GM21576 (cell line): ENCODE results near the gene CA10.

Experiments
- ATAC-seq: cut with Tn5 transposase; IDR thresholded peaks from one replicate; pipeline ENCODE4 v1.9.1; 2021; ENCODE audit warnings: mild to moderate bottlenecking, moderate library complexity; ENCODE audit not compliant: unreplicated experiment

The CA10 gene

DNA sequence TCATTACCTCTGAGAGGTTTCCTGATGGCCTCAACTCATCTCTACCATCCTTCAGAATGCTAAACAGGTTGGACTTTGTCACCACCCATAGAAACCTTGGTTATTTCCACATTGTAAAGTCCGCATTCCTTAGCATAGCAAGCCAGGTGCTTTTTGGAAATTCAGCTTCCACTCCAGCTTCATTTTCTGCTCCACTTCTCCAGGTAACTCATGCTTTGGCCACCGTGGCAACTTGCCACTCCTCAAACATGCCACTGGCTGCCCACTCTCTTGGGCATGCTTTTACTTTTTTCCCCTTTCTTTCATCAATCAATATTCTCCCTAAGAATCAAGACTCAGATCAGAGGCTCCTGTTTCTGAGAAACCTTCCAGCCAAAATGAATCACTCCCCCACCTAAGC lies 203.3 kb downstream of the CA10 start:
- no peak for ATAC-seq

DNA sequence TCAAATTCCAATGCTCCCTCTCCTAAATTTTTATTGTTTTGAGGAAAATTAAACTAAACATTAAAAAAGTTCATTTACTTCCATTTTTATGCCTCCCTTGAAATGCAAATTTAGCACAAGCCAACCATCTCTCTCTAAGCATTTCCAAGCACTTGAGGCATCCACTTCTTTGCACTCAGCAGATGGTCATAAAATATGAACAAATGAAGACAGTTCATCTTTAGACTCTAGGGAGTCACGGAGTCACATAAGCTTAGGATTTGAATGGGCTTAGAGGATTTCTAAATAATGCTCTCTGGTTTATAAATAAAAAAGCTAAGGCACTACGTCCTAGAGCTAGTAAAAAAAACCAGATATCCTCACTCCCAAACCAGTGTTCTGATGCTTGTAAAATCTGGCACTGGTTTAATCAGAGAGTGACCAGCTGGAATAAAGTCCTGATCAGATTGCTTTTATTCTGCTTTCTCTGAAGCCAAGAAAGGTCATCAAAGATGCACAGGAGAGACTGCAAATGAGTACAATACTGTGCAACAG lies 204.2 kb downstream of the CA10 start:
- ATAC-seq, result no peak

DNA sequence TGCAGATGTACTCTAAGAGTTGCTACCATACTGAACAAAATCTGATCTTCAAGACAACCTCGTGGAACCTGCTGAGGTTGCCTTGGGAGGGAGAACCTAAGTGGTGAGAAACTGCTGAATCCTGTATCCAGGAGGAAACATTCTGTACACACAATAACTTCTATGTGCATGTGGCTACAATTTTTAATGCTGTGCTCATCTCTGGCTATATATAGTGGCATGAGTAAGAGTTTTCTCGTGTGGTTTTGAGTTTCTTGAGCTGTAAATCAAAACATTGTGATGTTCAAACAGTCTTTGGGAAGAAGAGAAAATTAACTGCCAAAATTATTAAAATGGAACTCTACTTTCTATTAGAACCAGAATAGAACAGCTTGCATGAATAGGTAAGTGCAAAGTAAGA lies 206.8 kb downstream of the CA10 start:
- no peak for ATAC-seq

DNA sequence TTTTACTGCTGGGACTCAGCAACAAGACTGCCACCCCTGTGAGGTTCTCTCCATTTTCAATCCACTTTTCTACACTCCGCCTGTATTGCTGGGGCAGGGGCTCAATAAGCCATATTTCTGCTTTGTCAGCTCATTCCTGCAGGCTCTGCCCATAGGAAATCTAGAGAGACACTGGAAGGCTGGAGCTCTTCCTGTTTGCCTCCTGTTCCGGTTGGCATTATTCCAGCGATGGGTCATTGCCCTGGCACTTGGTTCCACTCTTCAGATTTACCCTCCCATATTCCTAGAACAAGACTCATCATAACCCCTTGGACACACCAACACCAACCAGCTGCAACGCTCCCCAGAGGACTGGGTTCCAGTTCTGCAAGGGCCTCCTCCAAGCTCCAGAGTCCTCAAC lies 210.4 kb downstream of the CA10 start:
- ATAC-seq, result no peak

DNA sequence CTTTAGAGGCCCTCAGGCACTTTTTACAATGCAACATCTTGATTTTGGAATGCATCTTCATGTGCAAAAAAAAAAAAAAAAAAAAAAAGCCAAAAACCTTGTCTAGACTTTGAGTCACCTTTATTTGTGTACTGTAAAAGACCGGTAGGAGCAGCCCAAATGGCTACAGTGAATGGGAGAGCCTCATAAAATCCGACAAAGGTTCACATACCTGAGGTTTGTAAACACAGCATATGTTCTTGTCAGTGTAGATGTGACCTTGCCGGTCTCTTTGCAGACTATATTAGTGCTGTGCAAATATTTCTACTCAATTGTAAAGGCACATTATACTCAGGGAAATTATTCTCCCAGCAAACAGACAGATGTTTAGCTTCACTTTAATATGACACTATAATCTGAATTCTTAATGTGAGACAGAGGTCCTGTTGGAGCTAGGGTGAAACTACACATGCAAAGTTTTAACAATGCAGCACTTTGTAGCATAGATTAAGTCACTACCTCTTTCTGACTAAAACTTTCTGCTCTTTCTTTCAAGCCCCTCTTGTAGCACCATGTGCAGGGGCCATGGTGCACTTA lies 211.3 kb downstream of the CA10 start:
- ATAC-seq, result no peak

DNA sequence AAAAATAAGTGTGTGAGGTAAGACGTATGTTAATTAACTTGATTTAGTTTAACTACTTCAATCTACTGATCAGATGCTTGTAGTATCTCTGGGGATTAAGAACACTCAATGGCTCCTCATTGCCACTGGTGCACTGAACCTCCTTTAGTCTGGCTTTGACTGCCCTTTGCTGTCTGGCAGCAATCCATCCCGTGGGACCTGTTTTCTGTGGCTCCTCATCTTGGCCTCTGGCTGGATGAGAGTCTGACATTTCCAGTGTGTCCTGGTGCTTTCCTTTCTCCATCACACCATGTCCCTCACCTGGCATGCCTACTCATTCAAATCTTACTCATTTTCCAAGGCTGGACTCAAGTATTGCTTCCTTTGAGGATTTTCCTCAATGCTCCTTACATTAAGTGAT lies 212.2 kb downstream of the CA10 start:
- ATAC-seq, result no peak

DNA sequence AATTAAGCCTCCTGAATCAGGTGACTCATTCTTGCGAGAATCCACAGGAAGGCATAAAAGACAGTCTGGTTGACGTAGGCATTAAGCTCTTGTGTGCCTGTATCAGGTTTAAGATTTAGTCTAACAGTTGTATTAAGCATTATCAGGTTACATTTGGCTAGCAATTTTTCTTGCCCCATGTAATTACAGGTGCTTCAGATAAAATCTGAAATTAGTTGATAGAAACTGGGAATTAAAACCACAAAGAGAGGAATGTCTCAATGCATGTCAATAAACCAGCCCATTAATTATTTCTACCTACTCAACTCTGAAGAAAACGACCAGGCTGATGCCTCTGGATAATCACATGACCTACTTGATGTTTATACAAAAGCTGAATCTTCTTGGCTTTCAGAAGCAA lies 217.2 kb downstream of the CA10 start:
- no peak for ATAC-seq

DNA sequence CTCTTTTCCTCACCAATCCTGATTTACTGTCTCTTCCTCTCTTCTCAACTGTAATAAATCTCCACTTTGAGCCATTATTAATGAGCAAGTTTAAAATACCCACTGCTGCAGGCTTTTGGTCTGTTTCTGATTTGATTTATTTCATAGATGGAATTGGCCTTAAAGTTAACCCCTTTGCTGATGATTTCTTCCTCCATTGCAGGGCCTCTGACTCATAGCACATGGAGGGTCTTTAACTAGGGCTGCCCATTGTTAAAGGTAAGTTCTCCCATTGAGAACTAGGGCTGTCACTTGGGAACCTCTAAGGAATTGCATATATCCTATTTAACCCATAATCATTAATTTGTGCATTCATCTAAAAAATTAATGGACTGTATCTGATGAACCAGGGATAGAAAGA lies 221.2 kb downstream of the CA10 start:
- no peak for ATAC-seq

DNA sequence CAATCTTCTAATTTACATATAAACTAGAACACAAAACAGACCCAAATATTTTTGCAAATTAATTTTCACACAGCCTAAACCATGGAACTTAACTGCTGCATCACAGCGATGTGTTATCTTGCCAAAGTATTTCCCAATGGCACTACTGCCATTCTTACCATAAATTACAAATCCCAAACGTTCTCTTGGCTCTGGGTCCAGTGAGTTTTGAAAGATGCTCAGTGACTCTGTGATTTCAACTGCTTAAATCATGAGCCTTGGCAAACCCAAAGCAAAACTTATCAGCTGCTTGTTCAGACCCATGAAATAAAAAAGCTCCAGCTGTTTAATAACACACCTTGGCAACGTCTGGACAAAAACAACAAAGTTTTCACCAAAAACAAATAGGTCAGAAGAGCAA lies 223.0 kb downstream of the CA10 start:
- ATAC-seq, result no peak

DNA sequence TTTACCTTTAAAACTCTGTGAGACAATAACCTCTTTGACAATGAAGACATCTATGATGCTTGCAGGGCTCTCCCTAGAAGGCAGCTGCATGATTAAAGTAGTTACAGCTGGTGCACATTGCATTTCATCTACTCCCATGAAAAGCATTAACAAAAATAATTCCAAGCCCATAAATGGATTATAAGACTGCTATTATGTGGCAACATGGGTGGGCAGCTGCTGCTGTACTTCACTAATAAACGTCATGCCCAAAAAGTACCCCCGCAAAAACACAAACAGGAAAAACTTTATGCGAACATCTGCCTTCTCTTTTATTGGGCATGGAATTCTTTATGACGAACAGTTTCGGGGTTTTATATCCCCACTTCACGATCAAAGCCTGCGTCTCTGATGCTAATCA lies 224.9 kb downstream of the CA10 start:
- no peak for ATAC-seq

DNA sequence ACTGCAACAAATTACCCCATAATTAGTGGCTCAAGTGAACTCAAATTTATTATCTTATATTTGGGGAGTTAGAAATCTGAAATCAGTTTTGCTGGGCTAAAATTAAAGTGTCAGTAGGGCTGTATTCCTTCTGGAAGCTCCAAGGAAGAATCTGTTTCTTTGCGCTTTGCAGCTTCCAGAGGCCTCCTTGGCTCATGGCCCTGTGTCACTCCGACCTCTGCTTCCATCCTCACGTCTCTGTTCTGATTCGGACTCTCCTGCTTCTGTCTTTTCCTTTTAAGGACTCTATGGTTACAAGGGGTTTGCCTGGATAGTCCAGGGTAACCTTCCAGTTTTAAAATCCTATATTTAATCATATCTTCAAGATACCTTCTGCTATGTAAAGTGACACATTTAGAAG lies 232.1 kb downstream of the CA10 start:
- ATAC-seq, result no peak

DNA sequence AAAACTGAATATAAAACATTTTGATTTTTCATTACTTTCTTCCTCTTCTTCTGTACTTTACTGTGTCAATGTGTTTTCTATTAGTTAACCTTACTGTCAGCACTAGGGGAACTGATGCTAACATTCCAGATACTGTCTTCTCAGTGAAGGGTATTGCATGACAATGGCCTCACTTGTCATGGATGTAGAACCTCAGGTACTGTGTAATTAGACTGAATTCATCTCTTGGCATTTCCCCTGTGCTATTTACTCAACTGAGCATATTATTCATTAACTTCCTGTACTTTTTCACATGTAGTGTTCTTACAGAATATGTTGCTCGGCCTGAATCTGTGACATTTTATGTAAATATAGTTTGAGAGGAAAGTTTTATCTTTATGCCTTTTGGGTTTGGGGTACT lies 237.0 kb downstream of the CA10 start:
- no peak for ATAC-seq

DNA sequence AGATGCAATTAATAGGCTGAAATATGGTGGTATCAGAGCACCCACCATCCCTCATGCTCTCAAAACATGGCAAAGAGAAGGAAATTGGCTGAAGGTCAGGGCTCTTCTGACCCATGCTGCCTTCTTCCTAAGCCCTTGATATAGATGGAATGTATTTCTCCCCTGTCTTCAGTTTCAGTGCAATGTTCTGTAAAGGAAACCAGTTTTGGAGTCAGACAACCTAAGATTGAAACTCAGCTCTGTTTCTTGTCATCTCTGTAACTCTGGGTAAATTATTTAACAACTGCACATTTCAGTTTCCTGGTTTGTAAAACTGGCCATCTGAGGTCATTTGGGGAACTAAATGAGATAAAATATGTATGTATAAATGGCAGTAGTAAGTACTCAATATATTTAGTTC lies 243.9 kb downstream of the CA10 start:
- ATAC-seq, result no peak

DNA sequence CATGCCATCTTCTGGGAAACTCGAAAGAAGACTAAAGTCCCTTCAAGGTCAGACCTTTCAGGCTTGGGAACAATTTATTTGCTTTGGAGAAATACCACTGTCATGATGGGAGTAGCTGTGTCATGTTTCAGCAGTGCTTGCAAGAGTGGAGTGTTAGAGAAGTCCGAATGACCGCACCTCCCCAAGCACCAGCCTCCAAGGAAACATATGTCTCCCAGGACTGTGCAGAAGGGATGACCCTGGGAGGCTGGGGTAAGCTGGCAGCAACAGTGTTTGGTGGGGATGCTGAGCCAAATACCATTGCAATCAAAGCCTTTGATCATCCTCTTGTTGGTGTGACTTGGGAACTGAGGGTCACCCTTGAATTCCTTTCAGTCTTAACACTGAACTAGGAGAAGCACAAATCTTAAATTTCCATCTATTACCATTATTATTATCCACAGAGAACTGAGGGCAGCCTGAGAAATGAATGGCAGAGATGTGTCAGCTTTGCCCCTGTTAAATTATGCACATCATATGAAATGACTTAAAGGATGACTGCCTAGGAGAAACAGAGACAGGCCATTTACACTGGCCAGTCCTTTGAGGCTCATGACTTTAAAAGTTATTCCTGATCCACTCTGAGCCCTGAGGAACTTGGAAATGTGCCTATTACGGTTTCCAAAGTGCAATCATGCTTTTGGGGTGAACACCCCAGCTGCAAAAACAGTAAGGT lies 244.9 kb downstream of the CA10 start:
- no peak for ATAC-seq

DNA sequence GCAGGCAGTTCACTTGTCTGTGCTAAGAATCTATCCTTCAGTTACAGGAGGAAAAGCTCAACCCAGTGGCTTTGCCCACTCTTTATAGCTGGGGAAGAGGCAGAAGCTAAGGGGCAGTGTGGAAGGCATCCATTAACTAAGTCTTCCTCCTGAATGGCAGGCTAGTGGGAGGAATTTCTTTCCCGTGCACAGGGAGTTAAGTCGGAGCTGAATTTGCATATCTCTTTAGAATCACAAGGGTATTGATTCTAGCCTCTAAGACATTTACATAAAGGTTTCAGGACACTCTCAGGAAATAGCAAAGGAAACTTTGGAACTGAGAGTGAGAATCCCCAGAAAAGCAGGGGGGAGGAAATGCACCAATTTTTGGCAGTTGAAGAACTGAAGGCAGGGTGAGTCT lies 245.6 kb downstream of the CA10 start:
- no peak for ATAC-seq

DNA sequence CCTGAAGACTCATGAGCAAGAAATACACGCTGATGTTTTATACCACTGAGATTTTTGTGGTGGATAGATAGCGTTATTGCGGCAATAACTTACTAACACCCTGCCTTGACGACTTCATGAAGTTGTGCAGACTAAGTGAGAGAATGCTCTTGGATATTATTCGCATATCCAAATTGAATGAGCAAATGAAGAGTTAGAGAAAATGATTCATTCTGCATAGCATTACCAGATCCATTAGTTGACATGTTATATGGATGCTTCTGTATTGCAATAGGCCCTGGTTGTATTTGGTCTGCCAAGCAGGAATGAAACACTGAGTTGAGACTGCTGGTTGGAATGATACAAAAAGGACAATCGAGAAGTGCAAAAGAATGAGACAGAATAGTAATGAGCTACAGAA lies 247.3 kb downstream of the CA10 start:
- no peak for ATAC-seq

DNA sequence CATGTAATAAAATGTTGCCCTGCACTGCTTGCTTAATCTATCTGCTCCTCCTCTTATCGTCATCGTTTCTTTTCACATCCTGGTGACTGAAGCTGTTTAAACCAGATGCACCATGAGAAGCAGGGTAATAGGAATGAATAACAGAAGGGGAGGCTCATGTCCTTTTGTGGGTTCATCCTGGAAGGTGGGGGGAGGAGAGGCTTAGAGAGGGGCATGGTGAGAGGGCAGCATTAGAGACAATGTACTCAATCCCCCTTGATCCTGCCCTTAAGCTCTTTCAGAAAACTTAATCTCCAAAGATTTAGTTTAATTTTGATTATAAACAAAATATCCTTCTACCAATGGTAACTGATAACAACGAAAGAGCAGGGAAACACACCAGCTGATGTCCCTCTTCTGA lies 248.5 kb downstream of the CA10 start:
- no peak for ATAC-seq

DNA sequence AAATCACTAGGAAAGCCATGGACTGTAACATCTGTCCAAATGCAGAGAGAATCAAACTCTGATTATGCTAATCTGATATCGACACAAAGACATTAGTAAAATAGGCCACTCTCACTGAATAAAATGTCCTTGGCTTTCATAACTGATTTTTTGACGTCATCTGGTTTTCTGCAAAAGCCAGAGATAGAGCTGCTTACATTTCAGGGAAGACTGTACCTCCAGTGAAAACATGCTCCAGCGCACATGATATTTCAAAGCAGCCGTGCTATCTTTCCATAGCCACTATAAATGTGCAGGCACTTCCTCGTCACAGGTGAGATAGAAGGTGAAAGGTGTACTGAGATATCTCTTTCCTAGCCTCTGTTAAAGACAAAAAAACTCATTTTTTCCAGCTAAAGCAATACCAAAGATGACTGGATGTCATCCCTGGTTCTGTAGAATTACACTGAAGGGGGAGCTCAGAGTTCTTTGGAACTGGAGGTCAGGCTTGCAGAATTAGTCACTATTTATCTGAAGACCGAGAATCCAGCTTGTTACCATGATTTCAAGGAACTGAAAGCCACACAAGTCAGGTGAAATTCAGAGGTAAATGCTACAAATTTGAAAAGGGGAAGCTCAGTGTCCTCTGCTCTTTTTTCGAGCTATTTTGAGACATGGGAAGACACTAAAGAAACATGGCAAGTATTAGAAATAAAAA lies 249.5 kb downstream of the CA10 start:
- no peak for ATAC-seq

DNA sequence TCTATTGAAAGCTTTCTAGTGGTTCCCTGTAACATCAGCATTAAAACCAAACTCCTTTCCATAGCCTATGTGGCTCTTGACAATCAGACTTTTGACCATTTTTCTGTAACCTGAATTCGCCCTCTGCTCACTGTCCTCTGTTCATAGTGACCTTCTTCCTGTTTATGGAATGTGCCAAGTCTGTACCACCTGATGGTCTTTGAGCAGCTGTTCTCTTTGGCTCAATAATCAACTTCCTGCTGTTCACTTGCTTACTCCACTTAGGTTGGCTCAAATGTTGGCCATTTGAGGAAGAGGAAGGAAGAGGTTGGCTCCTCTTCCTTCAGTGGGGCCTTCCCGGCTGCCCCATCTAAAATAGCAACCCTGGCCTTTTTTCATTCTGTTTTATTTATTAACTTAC lies 251.5 kb downstream of the CA10 start:
- ATAC-seq, result no peak

DNA sequence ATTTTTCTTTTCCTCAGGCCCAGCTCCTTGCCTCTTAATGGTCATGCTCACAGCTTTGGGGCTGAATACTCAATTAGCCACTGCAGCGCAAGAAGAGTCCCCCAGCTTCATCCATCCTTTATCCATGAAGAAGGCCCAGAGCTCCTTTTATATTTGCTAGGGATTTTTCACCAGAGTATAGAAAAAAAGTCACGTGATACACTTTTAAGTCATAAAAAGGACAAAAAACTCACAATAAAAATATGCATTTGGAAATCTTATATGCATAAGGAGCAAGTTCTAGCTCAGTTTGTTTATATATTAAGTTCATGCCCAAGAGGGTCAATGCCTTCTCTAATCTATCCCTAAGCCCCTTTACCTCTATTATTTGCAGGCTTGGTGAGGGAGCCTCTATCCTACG lies 254.1 kb downstream of the CA10 start:
- no peak for ATAC-seq

DNA sequence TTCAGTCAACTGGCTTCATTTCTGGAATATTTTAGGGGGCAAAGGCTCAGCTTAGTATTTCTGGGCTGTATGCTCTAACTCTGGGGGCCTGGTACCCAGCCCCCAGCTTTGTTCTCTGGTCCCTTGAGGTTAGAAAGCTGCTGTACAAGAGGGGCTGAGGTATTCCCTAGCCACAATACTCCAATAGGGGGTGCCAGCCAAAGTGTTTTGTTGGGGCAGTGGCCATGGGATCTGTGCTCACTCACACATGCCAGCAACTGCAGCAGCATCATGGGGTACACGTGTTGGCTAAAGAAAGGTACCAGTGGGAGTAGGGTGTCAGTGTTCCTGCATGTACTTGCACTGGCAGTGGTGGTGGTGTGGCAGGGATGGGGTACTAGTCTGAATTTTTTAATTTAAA lies 257.3 kb downstream of the CA10 start:
- no peak for ATAC-seq

DNA sequence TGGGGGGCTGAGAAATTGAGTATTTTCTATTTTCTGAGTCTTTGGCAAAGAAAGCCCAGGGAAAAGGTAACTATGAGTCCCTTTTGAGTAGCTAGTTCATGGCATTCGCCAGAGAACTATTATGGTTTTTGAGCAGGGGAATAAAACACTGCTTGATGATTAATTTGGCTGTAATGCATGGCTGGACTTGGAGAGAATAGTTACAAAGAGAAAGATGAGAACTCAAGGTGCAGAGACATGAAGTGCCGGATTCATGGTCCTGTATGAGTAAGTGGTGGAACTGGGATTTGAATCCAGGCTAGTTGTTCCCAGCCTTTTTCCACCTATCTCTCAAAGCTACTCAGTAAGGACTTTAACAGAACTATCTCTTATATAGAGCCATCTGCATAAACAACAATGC lies 266.6 kb downstream of the CA10 start:
- no peak for ATAC-seq
